Caki2 (cell line): Measurements from ENCODE around the gene AQP10. TPM values are rescaled to one million over a fixed set of nuclear protein-coding genes. Genes with fewer than 3 reads are reported as not detected.
"Not testable (repeated sequence)": the region's sequence is repeated elsewhere in the genome, so short reads cannot be mapped to it uniquely, and the experiment has no call there.

Experiments used
- DNase-seq: peaks from one replicate; pipeline ENCODE4 v3.0.0-alpha.2; 2015; ENCODE audit warnings: low read depth
- in situ Hi-C: cut with HindIII; loops from 2 replicates; pipeline ENCODE4 v1.10.0; 2016; ENCODE audit warnings: low sequenced_read_pairs, low pct_unique_long_range_greater_than_20kb, mixed read lengths
- total RNA-seq: library from RNA; depleted of rRNA; stranded (reverse); fragments of >200 nt; shearing (Covaris generic); gene quantifications from 2 replicates; pipeline ENCODE4 v1.2.3, GENCODE V29; 2014; ENCODE audit warnings: low replicate concordance; rRNA removed

The AQP10 gene
- not detected in 2 replicates for total RNA-seq

- in situ Hi-C loops, result no loop called here
- no peak for DNase-seq
Measured at GRCh38 chr1:154320882-154321608, at the start of gene AQP10. Gene AQP10, plus strand, starts transcription at chr1:154321093. Its CDS starts 63 bp downstream, at chr1:154321156.

GRCh38 chr1:154272217-154272998, 48.5 kb upstream of the AQP10 start, which contains the start of gene HAX1:
Gene HAX1, plus strand, starts transcription at chr1:154272629. Its CDS starts 95 bp downstream, at chr1:154272724.
- in situ Hi-C loops, result no loop called here
- DNase-seq, result peak; percentile 97

- in situ Hi-C loops, result no loop called here
- no peak for DNase-seq
Measured at GRCh38 chr1:154272999-154273563, 47.8 kb upstream of the AQP10 start.

GRCh38 chr1:154276797-154277196, 44.1 kb upstream of the AQP10 start:
- DNase-seq, result no peak
- in situ Hi-C loops, result no loop called here

GRCh38 chr1:154287591-154287990, 33.3 kb upstream of the AQP10 start:
- in situ Hi-C loops, DNase-seq: not testable (repeated sequence)

GRCh38 chr1:154288661-154289060, 32.2 kb upstream of the AQP10 start:
- in situ Hi-C loops, result no loop called here
- no peak for DNase-seq

GRCh38 chr1:154290921-154291320, 30.0 kb upstream of the AQP10 start:
- no peak for DNase-seq
- in situ Hi-C loops, result no loop called here

- in situ Hi-C loops, result no loop called here
Measured at GRCh38 chr1:154295408-154296235, 25.3 kb upstream of the AQP10 start.

GRCh38 chr1:154301582-154301981, 19.3 kb upstream of the AQP10 start:
- in situ Hi-C loops, result no loop called here

More at GRCh38 chr1:154295408-154296235, 25.3 kb upstream of the AQP10 start:
- peak; percentile 18 for DNase-seq

GRCh38 chr1:154304664-154305337, 16.1 kb upstream of the AQP10 start:
- in situ Hi-C loops, result no loop called here
- DNase-seq, result peak; percentile 18

More at GRCh38 chr1:154301582-154301981, 19.3 kb upstream of the AQP10 start:
- DNase-seq, result no peak

- in situ Hi-C loops, result no loop called here
- no peak for DNase-seq
Measured at GRCh38 chr1:154306151-154306550, 14.7 kb upstream of the AQP10 start.

- in situ Hi-C loops, DNase-seq: not testable (repeated sequence)
Measured at GRCh38 chr1:154307670-154308270, 13.1 kb upstream of the AQP10 start.

GRCh38 chr1:154309136-154309535, 11.8 kb upstream of the AQP10 start:
- in situ Hi-C loops, DNase-seq: not testable (repeated sequence)

GRCh38 chr1:154312229-154313065, 8.4 kb upstream of the AQP10 start:
- in situ Hi-C loops, DNase-seq: not testable (repeated sequence)

GRCh38 chr1:154313066-154313356, 7.9 kb upstream of the AQP10 start:
- no peak for DNase-seq
- in situ Hi-C loops, result no loop called here

GRCh38 chr1:154314226-154314625, 6.7 kb upstream of the AQP10 start:
- DNase-seq, in situ Hi-C loops: not testable (repeated sequence)

GRCh38 chr1:154316704-154317103, 4.2 kb upstream of the AQP10 start:
- in situ Hi-C loops, result no loop called here
- no peak for DNase-seq
